ENCODE results near the gene TBCK.
"Not testable (repeated sequence)": the region's sequence is repeated elsewhere in the genome, so short reads cannot be mapped to it uniquely, and the experiment has no call there.

The TBCK gene

GRCh38 chr4:106284227-106284626 lies 31.8 kb downstream of the TBCK start:
- DNase-seq = no peak

- DNase-seq = no peak
These were observed 38.8 kb downstream of the TBCK start for GRCh38 chr4:106277140-106277675.

DNA sequence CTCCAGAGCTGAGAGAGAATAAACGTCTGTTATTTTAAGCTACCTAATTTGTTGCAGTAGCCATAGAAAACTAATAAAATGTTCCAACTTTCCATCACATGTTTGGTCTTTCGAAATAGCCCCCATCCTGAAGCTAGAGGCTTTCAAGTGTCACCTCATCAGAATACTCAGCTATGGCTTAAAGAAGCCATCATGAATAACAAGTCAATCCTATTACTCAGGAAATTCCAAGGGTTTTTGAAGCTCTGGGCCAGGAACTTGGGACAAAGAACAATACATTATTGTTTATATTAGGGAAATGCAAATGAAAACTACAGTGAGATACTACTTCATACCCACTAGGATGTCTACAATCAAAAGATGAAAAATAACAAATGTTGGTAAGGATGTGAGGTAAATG lies 42.2 kb downstream of the TBCK start:
- no peak for DNase-seq

- no peak for DNase-seq
These were observed 45.3 kb downstream of the TBCK start for GRCh38 chr4:106270736-106271135.

GRCh38 chr4:106269711-106270110 lies 46.3 kb downstream of the TBCK start:
- DNase-seq = no peak

GRCh38 chr4:106268786-106269185 lies 47.2 kb downstream of the TBCK start:
- no peak for DNase-seq

- no peak for DNase-seq
These were observed 49.8 kb downstream of the TBCK start for GRCh38 chr4:106266201-106266600.

- DNase-seq = no peak
These were observed 51.7 kb downstream of the TBCK start for GRCh38 chr4:106264331-106264728.

GRCh38 chr4:106263594-106264330 lies 52.2 kb downstream of the TBCK start:
- no peak for DNase-seq

- DNase-seq = no peak
These were observed 54.0 kb downstream of the TBCK start for GRCh38 chr4:106261980-106262379.

DNA sequence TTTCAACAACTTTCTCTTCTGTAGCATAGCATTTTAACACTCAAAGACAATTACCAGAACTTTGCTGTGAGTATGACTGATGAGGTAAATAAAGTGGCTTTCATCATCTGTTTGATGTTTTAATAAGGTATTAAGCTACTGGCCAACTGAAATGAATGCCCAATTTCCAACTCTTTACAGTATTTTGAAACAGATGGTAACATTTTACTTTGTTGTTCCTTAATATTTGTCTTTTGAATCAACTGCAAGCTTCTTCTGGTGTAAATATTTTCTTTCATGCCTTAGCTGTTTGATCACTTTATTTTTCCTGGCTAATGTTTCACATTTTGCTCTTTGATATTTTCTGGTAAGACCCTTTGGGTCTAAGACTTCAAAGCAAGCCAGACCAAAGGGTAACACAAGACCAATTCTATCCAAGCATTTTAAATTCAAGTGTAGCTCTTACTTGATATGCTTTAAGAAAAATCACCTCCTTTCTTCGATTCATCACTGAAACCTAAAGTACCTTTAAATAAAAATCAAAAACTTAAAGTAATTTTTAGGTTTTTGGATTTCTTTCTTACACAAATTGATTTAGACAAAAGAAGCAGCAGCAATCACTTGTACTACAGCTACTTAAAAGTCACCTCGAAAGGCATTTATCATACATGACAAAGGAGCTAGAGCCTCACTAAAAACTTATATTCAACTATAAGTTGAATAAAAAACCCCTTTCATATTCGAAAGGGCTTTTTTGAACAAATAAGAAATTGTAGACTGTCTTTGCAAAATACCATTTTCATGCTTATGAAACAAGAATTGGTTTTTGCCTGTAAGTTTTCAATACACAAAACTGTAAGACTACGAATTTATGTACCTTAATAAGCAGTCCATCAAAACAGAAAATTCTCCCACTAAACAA lies 57.6 kb downstream of the TBCK start:
- no peak for DNase-seq

- no peak for DNase-seq
These were observed 59.8 kb downstream of the TBCK start for GRCh38 chr4:106256190-106256589.

- no peak for DNase-seq
These were observed 60.8 kb downstream of the TBCK start for GRCh38 chr4:106255195-106255594.

DNA sequence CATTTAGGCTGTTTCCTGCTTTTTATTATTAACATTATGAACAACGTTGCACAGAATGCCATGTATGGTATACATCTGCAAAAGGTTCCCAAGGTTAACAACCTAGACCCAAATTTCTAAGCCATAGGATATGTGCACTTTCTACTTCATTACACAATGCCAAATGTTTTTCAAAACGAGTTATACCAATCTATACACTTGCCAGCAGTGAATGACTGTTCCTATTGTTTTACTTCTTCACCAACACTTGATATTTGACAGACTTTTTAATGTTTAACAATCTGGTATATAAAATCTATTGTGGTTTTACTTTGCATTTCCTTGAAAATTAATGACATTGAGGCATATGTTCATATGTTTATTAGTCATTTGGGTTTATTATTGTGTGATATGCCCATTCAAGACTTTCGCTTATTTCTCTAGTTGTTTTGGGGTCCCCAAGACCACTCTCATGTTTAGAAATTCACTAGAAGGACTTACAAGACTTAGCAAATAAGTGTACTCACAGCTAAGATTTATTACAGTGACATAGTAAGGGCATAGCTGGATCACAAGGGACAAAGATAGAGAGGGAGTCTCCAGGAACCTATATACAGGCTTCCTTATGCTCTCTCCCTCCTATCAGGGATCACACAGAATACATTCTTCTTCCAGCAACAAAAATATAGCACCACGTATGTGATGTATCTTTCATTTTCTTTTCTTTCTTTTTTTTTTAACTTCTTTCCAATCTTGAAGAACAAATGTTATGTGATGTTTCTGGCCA lies 62.5 kb downstream of the TBCK start:
- DNase-seq = no peak

DNA sequence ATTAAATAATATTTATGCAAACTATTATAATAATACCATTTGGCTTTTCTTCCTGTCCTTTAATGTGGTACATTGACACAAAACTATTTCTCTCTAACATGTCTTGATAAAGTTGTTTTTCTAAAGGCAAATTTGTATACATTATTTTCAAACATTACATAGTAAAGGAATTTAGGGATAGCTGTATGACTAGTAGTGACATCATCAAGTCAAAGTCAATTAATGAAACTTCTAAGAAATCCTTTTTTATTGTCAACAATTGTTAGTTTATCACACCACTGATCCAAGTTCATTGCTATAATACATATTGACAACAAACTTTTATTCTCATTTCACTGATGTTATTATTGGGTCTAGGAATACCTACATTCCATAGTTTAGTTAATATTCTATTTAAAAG lies 68.4 kb downstream of the TBCK start:
- no peak for DNase-seq

DNA sequence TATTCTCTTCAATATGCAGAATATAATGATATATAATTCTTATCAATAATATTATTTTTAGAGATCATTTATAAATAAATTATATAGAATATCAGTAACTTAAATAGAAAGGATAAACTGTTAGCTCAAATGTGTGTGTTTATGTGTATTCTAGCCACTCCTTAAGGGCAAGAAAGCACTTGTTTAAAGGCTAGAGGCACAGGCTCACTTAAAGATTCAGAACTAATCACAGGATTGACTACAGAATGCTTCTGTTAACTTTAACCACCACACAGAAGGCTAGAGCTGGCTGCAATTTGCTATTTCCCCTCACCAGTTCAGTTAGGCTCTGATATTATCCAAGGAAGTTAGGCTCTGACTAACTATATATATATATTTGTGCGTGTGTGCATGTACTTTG lies 69.6 kb downstream of the TBCK start:
- no peak for DNase-seq

GRCh38 chr4:106245176-106245575 lies 70.8 kb downstream of the TBCK start:
- no peak for DNase-seq

DNA sequence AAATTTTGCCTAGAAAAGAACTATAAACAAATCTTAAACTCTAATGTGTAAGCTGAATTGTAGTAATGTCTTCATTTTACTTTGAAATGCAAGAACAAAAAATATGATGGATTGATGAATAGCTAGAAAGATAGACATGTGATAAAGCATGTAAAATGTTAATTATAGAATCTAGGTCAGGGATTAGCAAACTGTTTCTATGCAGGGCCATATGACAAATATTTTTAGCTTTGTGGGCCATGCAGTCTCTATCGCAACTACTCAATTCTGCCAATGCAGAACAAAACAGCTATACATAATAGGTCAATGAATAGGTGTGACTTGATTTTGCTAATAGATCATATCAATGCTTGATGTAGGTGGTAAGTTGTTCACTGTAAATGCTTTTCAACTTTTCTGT lies 75.3 kb downstream of the TBCK start:
- no peak for DNase-seq

DNA sequence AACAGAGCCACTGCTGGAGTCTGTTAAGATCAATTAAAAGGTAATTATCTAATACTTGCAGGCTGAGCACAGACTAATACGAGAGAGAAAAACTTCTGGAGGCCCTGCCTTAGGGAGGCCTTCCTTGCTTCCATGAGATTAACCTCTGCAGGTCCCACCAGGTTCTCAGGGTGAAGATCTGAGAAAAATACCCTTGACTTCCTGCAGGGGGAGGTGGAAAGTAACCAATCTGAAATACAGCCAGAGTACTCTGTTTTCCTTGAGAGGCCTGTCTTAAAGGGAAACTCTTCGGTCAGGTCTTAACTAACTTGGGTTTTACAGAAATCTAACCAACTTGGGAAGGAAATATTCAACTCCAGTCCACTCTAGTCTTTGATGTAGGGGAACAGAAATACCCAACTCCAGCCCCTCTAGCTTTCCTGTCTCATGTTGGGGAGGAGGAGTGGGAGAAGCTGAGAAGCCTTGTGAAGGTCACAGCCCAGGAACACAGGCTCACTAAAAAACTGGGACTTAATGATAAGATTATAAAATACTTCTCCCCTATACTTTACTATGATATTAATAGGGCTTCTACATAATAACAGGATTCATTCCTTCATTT lies 77.1 kb downstream of the TBCK start:
- DNase-seq = no peak

- DNase-seq = no peak
These were observed 84.1 kb downstream of the TBCK start for GRCh38 chr4:106231931-106232330.

- no peak for DNase-seq
These were observed 93.5 kb downstream of the TBCK start for GRCh38 chr4:106222548-106222947.

GRCh38 chr4:106213291-106213690 lies 102.7 kb downstream of the TBCK start:
- not testable (repeated sequence) for DNase-seq

DNA sequence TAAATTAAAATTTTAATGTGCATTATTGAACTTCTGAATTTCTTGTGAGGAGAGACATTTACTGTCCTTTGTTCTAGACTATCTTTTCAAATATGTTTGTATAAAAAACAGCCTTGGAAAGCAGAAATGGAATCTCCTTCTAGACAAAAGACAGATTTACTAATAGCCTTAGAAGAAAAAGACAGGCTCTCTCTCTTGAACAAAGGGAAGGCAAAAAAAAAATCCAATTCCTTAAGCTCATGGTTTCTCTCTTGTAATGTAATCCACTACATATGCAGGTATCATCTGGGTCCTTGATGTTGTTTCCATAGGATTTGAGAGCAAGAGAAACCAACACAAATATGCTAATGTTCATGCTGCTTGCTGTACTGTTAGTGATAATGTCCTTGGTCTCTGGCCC lies 106.0 kb downstream of the TBCK start:
- DNase-seq = no peak

Measured in activated CD4-positive, alpha-beta T cell treated with anti-CD3 and anti-CD28 coated beads for 48 hours (primary cell).